HG03066 (cell line): ENCODE results near the gene PTPRE.

ENCODE experiments used
- ATAC-seq: cut with Tn5 transposase; IDR thresholded peaks from one replicate; pipeline ENCODE4 v1.9.1; 2021; ENCODE audit warnings: low read depth; ENCODE audit not compliant: unreplicated experiment

PTPRE gene

DNA sequence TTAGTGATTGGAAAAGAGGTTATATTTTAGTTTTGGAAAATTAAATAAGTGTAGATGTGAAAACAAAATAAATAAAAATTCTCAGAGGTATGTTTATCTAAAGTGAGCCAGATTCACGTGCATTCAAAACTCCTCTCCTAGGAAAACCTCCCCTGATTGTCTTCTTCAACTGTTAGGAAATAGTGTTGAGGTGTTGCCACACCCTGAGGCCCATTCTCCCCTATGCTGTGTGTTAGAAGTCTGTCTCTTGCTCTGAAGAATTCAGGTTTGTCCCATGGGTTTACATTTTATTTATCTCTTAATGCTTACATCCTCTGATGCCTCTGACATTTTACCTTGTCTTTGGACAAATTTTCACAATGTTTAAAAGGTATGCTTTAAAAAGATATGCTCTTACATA lies 40.3 kb downstream of the PTPRE start:
- ATAC-seq = no peak

DNA sequence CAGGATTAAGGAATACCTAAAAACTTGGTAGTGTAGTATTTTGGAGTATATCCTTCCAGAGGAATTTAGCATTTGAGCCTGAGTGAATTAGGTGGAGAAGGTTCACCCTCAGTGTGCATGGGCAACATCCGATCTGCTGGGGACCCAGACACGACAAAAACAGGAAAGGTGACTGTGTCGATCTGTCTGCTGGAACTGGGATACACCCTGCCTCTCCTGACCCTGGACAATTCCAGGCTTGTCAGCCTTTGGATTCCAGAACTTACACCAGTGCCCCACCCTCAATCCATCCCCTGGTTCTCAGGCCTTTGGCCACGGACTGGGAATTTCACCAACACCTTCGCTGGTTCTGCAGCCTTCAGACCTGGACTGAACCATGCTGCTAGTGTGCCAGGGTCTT lies 41.9 kb downstream of the PTPRE start:
- ATAC-seq = no peak

- ATAC-seq = no peak
Measured at GRCh38 chr10:127949831-127950230, 42.9 kb downstream of the PTPRE start.

DNA sequence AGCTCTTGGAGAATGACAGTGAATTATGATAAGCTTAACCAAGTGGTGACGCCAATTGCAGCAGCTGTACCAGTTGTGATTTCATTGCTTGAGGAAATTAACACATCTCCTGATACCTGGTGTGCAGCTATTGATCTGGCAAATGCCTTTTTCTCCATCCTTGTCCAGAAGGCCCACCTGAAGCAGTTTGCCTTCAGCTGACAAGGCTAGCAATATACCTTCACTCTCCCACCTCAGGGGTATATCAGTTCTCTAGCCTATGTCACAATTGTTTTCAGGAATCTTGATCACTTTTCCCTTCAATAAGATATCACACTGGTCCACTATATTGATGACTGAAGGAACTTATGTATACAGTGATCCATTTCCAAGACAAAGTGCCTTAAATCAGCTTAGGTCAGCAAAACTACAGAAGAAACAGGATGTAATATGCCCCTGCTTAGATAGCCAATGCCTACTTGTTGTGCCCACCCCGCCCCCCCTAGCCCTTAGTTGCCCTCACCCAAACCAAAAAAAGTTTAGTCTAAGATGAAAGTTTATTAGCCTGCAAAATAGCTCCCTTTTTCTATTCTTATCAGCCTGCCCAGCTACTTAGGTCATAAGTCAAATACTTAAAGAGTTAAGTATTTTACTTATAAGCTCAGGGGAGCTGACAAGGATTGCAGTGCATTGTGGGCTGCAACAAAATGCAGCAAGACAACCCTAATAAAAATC lies 45.1 kb downstream of the PTPRE start:
- no peak for ATAC-seq

GRCh38 chr10:127952575-127952869 lies 45.6 kb downstream of the PTPRE start:
- no peak for ATAC-seq

DNA sequence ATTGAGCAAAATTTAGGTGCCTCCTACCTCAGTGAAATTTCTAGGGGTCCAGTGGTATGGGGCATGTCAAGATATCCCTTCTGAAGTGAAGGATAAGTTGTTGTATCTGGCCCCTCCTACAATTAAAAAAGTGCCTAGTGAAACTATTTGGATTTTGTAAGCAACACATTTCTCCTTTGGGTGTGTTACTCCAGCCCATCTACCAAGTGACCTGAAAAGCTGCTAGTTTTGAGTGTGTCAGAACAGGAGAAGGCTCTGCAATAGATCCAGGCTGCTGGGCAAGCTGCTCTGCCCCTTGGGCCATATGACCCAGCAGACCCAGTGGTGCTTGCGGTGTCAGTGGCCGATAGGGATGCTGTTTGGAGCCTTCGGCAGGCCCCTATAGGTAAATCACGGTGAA lies 46.0 kb downstream of the PTPRE start:
- no peak for ATAC-seq

GRCh38 chr10:127953876-127954275 lies 47.0 kb downstream of the PTPRE start:
- ATAC-seq = no peak

GRCh38 chr10:127959428-127959827 lies 52.5 kb downstream of the PTPRE start:
- no peak for ATAC-seq

DNA sequence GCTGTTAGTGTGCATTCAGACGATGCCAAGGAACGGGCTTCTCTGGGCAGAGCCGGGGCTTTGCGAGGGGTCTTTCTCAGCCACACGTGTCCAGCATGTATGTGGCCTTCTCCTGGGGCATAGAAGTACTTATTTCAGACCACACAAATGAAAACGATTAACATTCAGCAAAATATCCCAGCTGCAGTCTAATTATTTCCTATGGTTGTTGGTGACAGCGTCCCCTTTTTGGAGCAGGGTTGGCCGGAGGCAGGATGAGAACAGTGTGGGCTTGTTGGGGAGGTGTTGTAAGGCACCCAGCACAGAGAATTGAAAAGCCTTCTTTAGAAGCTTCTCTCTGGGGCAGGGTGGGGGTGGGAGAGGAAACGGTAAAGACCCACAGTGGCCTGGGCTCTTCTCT lies 54.2 kb downstream of the PTPRE start:
- no peak for ATAC-seq

DNA sequence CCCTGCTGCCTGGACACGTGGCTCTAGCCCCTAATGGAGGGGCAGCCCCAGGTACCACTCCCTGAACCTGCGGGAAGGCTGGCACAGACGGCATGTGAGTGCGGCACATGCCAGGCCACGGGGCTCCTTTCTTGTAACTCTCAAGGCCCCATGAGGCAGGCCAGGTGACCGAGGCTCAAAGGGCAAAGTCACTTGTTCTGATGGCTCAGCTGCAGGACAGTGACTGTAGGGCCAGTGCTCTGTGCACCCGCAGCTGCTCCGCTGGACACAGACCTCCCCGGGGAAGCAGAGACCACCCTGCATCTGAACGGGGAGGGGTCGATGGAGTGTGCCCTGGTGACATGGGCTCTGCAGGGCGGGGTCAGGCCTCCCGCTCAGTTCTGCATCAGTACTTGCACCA lies 55.3 kb downstream of the PTPRE start:
- no peak for ATAC-seq

GRCh38 chr10:127963136-127963535 lies 56.2 kb downstream of the PTPRE start:
- ATAC-seq = no peak

GRCh38 chr10:127964621-127965020 lies 57.7 kb downstream of the PTPRE start:
- ATAC-seq = no peak

GRCh38 chr10:127966875-127967274 lies 60.0 kb downstream of the PTPRE start:
- ATAC-seq = no peak

DNA sequence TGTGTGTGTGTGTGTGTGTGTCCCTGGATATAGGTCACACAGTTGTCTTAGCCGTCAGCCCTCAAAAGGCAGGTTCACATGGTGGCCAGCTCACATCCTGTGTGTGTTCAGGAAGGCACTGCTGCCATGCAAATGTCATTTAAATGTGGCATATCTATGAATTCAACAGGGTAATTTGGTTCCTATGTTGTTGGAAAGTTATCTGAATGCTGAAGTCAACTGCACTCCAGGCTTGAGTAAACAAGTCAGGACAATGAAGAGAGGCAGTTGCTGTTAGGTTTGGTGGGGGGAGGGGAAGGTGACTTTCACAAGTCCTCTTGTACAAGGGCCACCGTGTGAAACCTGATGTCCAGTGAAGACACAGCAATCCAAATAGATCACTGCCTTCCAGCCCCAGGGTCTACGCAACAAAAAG lies 61.1 kb downstream of the PTPRE start:
- ATAC-seq = no peak

DNA sequence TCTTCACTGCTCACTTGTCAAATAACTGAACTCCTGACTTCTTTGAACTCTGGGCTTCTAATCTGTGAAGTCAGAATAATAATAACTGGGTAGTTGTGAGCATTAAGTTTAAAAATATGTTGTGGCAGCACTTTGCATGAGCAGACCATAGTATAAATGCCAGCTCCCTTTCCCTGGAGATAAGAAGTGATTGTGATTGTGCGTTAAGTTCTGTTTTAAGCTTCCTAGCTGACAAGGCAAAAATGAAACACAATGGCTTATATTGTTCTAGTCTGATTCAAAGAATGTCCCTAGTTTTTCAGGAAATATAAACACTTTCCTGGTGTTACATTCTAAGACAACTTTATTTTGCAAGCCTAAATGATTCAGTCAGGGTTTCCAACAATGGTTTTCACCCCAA lies 61.8 kb downstream of the PTPRE start:
- ATAC-seq = no peak

DNA sequence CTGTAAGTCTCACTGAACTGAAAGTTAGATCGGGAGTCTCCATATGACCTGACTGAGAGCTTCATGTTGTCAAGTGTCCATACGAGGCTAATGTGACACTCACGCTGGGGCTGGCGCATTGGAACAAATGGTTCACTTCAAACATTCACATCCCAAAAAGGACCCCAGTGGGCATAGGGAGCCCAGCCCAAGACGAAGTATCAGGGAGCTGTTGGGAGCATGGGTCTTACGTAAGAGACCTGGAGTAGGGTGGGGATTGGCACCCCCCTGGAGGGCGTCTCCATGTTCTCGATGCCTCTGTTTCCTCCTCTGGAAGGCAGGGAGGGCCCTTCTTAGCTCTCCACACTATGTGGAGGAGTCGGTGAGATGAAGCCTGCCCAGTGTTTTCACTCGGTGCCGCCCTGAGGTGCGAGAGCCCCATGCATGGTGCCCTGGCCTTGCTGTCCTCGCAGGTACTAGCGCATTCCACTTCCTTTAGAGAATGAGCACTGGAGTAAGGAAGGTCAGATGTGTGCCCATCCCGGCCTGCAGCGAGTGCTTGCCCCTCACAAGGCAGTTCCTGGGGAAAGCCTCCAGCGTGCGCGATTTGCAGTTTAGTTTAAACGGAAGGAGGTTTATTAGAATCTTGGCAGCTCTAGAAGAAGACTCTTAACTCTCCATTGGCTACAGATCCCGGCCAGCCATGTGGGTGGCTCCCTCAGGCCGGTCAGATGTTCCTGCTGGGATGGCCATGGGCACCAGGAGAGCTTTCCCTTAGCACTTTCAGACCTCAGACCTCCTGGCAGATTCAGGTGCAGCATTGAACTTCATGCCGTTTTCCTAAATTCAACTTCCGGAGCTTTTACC lies 64.4 kb downstream of the PTPRE start:
- no peak for ATAC-seq

DNA sequence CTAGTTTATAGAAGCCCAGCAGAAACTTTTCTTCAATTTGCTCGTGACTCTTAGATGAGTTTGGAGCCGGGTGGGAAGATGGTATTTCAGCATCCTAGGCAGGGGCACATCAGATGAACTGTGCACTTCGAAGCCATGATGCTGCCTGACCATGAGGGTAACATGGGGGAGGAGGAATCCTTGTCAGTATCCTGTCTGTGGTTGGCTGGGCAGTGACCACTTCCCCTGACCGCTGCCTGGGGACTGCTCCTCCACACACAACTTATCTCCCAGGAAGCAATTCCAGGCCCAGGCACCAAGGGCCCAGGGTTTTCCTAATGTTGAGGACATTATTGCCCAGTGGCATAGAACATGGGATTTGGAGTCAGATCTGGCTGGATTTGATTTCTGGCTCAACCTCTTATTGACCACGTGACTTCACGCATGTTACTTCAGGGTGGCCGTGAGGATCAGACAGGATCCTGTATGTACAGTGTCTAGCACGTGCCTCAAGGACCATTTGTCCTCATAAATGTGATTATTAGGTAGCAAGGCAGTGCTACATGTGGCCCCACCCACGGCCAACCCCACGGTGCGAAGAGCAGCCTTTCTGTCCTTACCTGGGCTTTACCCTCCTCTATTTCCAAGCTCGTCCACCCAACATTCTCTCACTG lies 65.2 kb downstream of the PTPRE start:
- no peak for ATAC-seq

DNA sequence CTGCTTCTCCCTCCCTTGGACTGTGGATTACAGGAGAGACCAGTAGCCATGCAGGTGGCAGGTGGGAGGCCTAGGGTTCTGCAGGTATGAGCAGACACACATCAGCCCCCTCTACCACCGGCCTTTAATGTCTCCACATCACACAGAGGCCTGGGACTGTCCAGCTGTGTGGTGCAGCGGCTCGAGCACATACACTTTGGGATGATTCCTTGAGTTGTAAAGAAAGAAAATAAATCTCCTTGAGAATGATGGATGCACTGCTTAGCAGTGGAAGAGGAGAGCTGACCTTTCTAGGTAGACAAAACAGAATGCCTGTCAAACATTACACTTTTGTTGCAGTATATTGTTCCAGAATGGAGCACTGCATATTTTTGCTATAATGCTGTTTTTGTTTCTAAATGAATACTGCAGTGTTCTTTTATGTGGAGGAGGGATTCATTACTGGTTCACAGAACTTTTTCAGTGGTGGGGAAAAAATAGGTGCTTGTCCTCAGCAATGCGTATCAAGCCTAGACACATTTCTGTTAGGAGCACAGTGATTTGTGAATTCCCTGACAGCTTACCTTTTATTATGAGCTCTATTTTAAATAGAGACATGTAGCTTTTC lies 66.0 kb downstream of the PTPRE start:
- no peak for ATAC-seq

GRCh38 chr10:127973791-127974311 lies 66.9 kb downstream of the PTPRE start:
- ATAC-seq = no peak

- ATAC-seq = no peak
Measured at GRCh38 chr10:127974911-127975310, 68.0 kb downstream of the PTPRE start.

GRCh38 chr10:127976286-127976685 lies 69.4 kb downstream of the PTPRE start:
- ATAC-seq = no peak
